ENCODE results near the gene TGIF1.

- TF ChIP-seq SP1 (IDR thresholded peaks at IDR 0.05) (no peak), BHLHE40 (IDR thresholded peaks at IDR 0.05; ENCODE audit: borderline replicate concordance) (no peak), SUZ12 (IDR thresholded peaks at IDR 0.05) (no peak), ELF4 (IDR thresholded peaks at IDR 0.05) (no peak), TARDBP (IDR thresholded peaks at IDR 0.05) (no peak), CTBP1 (IDR thresholded peaks at IDR 0.05; ENCODE audit: borderline replicate concordance) (no peak), FOXK2 (IDR thresholded peaks at IDR 0.05) (no peak), FOXM1 (IDR thresholded peaks at IDR 0.05; ENCODE audit: borderline replicate concordance) (no peak), L3MBTL2 (conservative IDR thresholded peaks at IDR 0.05) (no peak), ZNF384 (IDR thresholded peaks at IDR 0.05) (no peak), PKNOX1 (IDR thresholded peaks at IDR 0.05) (no peak), FOXA1 (IDR thresholded peaks at IDR 0.05) (no peak)
Observed at GRCh38 chr18:3405713-3406112, 44.3 kb upstream of the TGIF1 start.

Data from HEK293T (cell line).